ENCODE measurements around the gene RAC2.

The RAC2 gene

DNA sequence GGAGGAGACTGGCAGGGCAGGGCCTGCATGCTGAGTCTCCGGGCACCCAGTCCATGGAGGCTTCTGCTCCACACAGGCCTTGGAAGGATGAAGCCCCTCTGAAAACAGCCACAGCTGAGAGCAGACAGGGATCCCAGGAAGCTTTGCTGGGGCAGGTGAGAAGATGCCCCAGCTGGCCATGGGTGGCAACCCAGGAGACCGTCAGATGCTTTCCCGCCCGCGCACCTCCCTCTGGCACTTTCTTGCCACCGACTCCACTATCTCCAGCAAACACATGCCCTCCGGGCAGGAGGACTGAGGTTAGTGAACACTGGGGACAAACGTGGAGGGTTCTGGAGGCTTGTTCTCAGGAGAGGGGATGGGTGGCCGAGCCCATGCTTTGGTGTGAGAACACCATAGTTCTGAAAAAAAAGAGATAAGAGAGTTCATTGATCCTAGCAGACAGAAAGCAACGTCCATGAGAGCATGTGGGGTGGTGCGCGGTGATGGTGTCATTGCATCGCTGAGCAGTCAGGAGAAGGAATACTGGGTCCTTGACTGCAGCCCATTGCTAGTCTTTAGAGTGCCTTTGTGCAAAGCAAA lies 58.3 kb downstream of the RAC2 start:
- no peak overlapping the region for H3K4me3 ChIP-seq
- TF ChIP-seq, protein P1, sequence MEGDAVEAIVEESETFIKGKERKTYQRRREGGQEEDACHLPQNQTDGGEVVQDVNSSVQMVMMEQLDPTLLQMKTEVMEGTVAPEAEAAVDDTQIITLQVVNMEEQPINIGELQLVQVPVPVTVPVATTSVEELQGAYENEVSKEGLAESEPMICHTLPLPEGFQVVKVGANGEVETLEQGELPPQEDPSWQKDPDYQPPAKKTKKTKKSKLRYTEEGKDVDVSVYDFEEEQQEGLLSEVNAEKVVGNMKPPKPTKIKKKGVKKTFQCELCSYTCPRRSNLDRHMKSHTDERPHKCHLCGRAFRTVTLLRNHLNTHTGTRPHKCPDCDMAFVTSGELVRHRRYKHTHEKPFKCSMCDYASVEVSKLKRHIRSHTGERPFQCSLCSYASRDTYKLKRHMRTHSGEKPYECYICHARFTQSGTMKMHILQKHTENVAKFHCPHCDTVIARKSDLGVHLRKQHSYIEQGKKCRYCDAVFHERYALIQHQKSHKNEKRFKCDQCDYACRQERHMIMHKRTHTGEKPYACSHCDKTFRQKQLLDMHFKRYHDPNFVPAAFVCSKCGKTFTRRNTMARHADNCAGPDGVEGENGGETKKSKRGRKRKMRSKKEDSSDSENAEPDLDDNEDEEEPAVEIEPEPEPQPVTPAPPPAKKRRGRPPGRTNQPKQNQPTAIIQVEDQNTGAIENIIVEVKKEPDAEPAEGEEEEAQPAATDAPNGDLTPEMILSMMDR (IDR thresholded peaks at IDR 0.05) = no peak
- no peak overlapping the region for H3K27ac ChIP-seq
- no peak for DNase-seq (ENCODE audit: low spot score)

DNA sequence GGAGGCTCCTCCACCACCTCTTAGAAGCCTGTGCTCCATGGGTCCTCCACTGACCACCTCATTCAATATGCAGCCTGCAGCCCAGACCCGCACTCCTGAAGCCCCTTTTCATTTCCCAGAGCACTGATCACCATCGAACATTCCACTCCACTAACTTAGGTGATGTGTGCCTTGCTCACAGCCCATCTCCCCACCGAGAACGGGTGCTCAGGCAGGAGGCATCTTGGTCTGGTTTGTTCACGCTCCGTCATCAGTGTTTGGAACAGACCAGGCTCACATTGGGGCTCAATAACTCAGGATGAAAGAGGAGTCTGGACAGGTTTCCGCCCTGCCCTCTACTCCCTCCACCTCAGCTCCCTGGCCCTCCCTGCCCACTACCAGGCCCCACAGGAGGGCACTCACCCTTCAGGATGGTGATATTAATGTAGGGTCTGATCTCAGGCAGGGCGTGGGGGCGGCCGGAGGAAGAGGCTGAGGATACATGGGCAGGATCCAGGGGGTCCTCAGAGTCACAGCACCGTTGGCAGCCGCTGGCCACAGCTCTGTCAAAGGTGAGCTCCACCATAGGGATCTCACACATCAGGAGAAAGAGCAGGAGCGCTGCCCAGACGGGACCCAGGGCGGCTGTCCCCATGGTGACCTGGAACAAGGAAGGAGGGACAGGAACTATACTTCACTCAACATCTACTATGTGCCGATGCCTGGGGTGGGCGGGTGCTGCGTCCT lies 59.1 kb downstream of the RAC2 start:
- no peak overlapping the region for H3K27ac ChIP-seq
- TF ChIP-seq, protein P1 (IDR thresholded peaks at IDR 0.05) = no peak
- H3K4me3 ChIP-seq = no peak overlapping the region
- DNase-seq (ENCODE audit: low spot score) = no peak

DNA sequence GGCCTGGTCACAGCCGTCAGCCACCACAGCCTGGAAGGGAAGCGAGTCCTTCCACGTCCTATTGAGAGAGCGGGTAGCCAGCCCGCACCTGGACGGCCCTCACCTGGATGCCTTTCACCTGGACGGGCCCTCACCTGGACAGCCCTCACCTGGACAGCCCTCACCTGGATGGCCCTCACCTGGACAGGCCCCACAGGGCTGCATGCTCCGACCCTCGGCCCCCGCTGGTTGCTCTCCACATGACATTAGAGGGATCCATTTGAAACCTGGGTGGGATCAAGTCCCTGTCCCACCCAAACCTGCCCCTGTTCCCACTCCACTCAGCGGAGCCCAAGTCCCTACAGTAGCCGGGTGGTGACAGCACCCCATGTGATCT lies 59.7 kb downstream of the RAC2 start:
- DNase-seq (ENCODE audit: low spot score) = no peak
- H3K4me3 ChIP-seq = no peak overlapping the region
- H3K27ac ChIP-seq = no peak overlapping the region
- TF ChIP-seq, protein P1 (IDR thresholded peaks at IDR 0.05) = no peak

DNA sequence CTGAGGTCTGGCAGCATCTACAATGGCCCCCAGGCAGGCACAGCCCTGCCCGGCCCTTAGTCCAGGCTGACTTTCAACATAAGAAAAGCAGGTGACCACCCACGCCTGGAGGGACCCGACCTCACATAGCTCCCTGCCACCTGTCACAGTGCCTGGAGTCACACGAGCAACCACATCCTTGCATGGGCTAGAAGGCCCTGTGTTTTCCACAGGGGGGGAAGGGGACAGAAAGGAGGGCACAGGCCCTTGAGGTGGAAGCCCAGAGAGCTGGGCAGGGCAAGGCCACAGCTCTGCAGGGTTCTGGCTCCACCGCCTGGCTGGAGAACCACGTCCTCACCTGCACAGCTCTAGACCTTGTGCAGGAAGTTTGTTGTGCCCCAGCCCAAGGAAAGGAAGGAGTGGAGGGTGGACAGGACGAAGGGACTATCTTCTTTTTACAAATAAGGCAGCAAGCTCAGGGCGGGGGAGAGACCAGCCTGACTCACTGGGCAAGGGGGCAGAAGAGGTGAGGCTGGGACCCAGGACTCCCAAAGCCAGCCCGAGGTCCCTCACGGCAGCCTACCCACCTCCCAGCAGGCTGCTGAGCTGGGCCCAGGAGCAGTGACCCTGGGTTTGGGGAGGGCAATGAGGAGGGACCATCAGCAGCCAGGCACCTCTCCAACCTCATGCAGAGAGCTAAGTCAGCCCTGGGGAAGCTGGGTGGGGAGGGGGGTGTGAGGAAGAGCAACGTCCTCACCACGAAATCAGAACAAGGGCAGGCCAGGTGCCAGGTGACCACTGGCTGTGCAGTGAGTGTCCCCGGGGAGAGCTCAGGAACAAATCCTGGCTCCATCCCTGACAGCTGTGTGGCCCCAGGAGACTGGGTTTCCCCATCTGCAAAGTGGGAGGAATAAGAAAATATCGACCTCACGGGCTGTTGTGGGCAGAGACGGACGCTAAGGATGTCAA lies 60.4 kb downstream of the RAC2 start:
- no peak for DNase-seq (ENCODE audit: low spot score)
- TF ChIP-seq, protein P1 (IDR thresholded peaks at IDR 0.05) = no peak
- Histone ChIP-seq H3K27ac (no peak overlapping the region), H3K4me3 (no peak overlapping the region)

DNA sequence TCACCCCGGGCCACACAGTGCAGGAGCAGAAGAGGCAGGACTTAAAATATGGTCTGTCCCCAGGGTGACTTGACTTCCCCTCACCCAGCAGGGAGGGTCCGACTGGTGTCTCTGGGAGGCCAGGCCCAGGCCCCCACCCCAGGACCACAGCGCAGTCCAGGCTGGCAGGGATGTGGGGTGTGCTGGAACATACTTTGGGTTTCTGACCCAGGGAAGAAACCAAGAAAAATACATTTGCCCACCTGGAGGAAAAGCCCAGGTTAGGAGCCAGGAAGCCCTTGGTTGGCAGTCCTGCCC lies 61.2 kb downstream of the RAC2 start:
- DNase-seq (ENCODE audit: low spot score) = no peak
- Histone ChIP-seq H3K4me3 (no peak overlapping the region), H3K27ac (no peak overlapping the region)
- TF ChIP-seq, protein P1 (IDR thresholded peaks at IDR 0.05) = no peak

DNA sequence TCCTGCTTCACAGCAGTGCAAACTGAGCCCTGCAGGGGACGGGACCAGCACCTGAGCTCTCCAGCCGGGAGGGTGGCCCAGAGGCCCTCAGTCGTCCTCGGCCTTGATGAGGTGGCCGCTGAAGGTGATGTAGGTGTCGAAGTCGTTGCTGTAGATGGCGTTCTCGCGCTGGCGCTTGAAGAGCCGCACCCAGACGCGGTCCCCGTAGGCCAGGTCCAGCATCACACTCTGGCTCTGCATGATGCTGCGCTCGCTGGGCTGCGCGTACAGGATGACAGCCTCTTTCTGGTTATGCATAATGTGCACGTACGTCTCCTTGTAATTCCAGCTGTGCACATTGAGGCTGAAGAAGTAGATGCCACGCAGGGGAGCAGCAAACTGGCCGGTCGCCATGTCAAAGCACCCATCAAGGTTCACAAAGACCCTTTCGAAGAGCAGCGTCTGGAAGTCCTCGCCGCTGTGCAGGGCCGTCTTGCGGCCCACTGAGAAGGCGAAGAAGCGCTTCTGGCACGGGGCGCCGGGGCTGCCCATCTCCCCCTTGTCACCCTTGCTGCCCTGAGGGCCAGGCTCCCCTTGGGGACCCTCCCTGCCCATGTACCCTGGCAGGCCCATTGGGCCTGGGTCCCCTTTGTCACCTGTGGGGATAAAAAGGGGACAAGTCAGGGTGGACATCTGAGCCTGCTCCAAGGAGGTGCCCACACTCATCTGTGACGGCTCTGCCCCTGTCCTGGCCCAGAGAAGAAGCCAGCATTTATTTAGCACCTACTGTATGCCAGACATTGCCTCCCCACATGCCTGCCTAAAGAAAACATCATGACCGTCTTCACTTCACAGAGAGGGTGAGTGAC lies 61.7 kb downstream of the RAC2 start:
- no peak overlapping the region for H3K4me3 ChIP-seq
- TF ChIP-seq, protein P1 (IDR thresholded peaks at IDR 0.05) = no peak
- H3K27ac ChIP-seq = no peak overlapping the region
- DNase-seq (ENCODE audit: low spot score) = no peak

All from coronary artery (tissue), 2 donors.